Measurements from ENCODE around the gene LHX2. TPM values are rescaled to one million over a fixed set of nuclear protein-coding genes. Genes with fewer than 3 reads are reported as not detected.
"Not testable (repeated sequence)": the region's sequence is repeated elsewhere in the genome, so short reads cannot be mapped to it uniquely, and the experiment has no call there.

The LHX2 gene, protein sequence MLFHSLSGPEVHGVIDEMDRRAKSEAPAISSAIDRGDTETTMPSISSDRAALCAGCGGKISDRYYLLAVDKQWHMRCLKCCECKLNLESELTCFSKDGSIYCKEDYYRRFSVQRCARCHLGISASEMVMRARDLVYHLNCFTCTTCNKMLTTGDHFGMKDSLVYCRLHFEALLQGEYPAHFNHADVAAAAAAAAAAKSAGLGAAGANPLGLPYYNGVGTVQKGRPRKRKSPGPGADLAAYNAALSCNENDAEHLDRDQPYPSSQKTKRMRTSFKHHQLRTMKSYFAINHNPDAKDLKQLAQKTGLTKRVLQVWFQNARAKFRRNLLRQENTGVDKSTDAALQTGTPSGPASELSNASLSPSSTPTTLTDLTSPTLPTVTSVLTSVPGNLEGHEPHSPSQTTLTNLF
- polyA plus RNA-seq (2013, experiment 1 of 2; ENCODE audit: insufficient read length): 0.69 TPM
- 0.99 TPM for polyA plus RNA-seq (2013, experiment 2 of 2; ENCODE audit: insufficient read length)

DNA sequence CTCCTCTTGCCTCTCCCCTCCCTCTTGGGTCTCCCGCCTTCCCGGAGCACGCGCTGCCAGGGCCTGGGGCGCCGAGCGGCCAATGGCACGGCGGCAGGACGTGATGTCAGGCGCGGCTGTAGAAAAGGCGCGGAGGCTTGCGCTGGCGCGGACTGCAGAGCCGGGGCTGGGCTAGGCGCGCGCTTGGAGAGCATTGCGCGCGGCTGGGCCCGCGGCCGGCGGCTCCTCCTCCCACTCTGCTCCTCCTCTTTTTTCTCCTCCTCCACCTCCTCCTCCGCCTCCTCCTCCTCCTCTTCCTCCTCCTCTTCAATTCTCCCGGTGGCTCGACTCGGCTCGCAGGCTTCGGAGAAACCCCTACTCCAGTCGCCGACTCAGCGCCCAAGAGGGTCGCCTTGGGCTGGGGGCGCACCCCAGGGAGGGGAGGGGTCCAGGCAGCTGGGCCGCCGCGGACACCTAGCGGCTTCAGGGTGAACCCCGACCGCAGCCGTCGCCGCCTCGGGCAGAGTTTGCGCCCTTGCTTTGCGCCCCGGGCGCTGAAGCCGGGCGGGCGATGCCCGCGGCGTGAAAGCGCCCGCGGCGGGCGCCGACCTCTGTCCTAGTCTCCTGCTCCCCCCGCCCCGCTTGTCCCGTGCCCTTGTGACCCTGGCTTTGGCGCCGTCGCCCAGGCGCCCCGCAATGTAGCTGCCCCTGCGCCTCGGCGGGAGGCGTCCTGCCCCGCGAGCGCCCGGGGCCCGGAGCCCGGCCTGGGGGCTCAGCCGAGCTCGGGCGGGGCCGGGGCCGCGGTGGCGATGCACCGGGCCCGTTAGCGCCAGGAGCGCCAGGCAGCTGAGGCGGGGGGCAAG, at the start of gene LHX2:
Gene LHX2 (plus strand): TSS at position 309 of the 842 bp plus-strand sequence. CDS start 581 bp downstream, outside the sequence.
- peak; percentile 82 for DNase-seq

DNA sequence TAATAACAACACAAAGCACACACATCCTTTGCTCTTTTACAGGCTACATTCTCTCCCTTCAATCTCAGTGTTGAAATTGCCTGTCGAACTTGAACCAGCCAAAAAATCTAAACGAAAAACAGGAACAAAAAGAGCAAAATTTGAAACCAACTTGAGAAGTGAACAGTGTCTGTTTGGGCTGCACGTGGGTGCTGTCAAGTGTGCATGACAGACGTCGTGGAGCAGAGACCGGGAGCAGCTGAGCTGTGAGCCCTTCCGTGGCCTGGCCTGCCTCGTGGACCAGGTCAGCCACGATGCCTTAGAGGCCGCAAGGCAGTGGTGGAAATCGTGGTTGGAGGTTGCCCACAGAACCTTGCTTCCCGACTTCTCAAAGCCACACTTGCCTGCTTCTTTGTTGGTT, 46.8 kb upstream of the LHX2 start:
- DNase-seq: no peak

DNA sequence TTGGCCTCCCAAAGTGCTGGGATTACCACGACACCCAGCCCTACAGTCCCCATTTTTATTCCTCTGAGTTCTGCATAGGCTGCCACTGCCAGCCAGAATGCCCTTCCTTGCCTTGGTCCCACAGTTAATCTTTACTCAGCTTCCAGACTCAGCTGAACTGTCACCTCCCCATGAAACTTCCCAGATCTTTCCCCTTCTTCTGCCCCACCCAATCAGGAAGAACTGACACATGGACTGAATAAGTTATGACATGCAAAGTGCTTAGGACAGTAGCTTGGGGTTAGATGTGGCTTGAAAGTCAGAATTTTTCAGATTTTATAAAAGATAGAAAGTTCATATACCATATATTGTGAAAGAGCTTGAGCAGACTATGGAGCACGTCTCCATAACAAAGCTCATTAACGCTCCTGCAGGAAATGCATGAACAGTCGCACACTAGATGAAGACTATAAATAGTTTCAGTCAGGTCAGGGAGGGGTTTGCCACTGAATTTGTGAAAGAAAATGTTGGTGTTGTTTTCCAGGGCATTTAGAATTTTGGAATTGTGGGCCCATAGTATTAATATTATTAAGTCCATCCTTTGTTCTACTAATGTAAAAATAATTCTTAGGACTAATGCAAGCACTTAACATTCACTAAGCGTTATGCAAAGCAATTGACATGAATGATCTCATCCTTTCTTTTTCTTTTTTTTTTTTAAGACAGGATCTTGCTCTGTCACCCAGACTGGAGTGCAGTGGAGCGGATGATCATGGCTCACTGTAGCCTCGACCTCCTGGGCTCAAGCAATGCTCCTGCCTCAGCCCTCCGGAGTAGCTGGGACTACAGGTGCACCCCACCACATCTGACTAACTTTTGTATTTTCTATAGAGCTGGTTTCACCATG, 45.5 kb upstream of the LHX2 start:
- DNase-seq: no peak

DNA sequence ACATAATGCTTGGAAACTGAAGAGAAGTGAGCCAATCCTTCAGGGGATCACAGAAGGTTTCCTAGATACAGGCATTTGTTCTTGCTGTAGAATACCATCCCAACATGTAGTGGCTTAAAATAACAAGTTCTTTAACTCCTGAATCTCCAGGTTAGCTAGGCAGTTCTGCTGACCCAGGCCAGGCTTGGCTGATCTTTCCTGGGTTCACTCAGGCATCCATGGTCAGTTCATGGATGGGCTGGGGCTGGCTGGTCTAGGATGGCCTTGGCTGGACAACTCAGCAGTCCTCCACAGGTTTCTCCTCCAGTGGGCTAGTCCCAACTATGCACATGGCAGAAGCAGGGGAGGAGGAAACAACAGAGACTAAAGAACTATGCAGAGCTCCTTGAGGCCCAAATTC, 44.2 kb upstream of the LHX2 start:
- no peak for DNase-seq

DNA sequence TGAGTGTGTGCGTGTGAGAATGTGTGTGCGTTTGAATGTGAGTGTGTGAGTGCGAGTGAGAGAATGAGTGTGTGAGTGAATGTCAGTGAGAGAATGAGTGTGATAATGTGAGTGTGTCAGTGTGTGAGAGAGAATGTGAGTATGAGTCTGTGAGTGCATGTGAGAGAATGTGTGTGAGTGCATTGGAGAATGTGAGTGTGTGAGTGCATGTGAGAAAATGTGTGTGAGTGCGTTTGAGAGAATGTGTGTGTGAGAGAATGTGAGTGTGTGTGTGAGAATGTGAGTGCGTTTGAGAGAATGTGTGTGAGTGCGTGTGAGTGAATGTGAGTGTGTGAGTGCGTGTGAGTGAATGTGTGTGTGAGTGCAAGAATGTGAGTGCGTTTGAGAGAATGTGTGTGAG, 39.0 kb upstream of the LHX2 start:
- DNase-seq: no peak

DNA sequence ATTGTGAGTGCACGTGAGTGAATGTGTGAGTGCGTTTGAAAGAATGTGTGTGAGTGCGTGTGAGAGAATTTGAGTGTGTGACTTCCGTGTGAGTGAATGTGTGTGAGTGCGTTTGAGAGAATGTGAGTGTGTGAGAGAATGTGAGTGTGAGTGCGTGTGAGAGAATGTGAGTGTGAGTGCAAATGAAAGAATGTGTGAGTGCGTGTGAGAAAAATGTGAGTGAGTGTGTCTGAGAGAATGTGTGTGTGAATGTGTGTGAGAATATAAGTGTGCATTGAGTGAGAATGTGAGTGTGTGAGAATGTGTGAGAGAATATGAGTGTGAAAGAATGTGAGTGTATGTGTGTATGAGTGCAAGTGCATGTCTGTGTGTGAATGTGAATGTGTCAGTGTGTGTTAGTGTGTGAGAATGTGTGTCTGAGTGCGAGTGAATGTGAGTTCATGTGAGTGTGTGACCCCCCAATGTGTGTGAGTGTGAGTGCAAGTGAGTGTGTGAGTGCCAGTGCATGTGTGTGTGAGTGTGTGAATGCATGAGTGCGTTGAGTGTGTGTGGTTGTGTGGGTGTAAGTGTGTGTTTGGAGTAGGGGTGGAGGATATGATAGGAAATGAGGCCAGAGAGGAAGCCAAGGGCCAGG, 37.9 kb upstream of the LHX2 start:
- DNase-seq: no peak

DNA sequence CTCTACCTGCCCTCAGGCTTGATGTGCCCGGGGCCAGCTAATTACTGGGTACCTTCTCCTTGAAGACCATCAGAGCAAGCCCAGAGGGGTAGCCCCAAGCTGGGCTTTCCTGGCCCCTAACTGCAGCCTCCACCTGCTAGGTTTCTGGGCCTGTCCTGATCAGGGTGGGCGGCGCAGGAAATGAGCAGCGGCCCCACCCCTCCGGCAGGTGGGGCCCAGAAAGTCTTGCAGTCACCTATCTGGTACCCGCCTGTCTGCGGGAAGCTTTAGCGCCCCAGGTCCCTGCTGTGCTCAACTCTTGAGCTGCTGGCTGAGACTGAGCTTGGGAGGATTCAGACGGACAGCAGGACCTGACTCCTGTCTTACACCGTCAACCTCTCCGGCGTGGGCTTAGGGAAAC, 37.1 kb upstream of the LHX2 start:
- DNase-seq: no peak

DNA sequence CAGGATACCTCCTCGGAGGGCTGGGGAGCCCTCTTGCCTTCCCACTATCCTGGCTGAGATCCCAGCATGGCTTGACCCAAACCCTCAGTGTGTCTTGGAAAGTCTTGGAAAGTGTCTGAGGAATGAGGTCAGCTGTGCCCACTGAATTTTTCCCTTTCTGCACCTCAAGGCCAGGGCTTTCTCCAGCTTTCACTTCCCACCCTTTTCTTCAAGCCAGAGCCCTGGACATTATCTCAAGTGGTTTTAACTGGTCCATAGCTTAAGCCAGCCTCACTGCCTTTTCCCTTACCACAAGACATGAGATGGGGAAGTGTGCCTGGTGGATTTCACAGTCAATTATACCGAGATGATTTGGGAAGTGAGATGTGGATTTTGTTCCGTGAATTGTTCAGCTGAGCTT, 35.7 kb upstream of the LHX2 start:
- DNase-seq: no peak

DNA sequence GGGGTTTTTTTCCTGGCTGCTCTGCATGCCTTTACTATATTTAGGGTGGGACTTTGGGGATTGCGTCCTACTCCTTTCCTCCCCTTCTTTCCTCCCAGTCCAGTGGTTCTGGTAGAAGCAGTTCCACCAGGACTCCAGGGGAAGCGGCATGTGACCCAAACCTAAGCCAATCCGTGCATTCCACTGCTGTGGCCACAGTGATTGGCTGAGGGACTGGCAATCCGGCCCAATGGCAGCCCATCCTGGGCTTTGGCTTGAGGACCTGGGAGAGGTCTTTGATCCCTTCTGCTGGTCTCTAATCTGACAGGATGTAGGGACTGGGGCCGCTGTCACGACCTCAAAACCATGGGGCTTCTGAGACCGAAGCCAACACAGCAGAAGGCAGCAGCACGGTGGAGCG, 35.0 kb upstream of the LHX2 start:
- not testable (repeated sequence) for DNase-seq

DNA sequence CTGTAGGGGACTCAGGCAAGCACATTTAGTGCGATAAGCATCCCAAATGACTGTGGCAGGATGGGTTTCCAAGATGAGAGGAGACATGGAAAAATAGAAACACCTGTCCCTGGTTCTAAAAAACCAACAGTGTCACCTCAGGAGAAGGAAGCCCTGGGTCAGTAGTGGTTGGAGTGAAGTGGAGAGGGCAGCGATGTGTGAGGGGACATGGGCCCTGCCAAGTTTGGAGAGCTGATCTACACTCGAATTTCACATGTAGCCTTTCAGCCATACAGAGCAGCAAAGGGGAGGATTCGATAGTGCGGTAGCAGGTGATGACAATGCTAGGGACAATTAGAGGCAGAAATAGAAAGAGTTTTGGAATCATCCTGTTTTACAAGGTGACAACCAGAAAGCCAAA, 32.6 kb upstream of the LHX2 start:
- DNase-seq: no peak

DNA sequence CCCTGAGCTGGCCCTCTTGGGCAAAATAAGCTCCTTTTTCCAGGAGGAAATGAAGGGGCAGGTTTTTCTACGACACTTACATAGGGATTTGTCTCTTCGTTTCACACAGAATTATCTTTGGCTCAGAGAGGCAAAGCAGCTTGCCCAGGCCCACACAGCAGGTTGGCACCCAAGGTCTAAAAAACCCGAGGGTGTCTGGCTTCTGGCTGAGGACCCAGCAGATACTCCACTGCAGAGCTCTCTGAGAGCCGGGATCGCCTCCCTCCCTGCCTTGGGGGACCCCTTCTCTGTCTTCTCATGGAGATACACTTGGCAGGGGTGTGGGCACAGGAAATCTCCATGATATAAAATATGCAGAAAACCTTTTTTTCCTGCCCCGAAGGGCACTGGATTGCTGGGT, 29.0 kb upstream of the LHX2 start:
- DNase-seq: no peak

DNA sequence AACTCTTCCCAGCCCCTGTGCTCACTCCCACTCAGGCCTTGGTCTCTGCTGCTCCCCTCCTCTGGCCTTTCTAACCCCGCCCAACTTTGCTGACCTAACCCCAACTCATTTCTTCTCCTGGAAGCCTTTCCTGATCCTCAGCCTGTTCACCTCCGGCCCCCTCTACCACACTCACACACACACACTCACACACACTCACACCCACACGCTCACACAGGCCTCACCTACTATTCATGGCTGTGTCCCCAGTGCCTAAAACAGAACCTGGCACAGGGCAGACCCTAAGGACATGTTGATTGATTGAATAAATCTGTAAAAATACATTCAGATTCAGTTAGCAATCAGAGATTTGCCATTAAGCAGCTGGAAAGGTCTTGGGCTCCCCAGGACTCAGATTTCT, 28.5 kb upstream of the LHX2 start:
- DNase-seq: no peak

DNA sequence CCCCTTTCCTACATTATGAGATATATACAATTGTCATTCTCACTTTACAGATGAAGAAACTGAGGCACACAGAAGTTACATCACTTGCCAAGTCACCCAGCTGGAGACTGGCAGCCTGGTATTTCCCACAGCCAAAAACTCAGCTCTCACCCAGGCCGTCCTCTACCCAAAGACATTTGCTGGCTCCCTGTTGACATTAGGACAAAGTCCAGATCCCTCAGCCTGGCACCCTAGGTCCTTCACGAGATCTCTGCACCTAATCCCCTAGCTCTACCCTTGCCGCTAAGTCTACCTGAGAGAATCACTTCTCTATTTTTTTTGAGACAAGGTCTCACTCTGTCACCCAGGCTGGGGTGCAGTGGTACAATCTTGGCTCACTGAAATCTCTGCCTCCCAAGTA, 26.8 kb upstream of the LHX2 start:
- DNase-seq: no peak

DNA sequence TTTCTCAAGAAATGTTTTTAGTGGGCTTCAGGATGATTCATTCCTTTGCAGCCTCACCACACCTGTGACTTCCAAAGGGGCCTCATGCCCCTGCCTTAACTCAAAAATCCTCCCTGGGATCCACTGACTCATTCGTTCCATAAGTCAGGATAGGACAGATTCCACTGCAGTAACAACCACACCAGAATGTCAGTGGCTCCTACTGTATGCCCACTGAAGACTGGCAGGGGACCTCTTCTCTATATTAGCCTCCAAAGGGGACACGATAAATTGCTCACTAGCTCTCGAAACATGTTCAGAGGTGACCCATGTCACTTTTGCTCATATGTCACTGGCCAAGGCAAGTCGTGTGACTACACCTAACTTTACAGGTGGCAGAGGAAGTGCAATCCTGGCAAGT, 25.7 kb upstream of the LHX2 start:
- no peak for DNase-seq

DNA sequence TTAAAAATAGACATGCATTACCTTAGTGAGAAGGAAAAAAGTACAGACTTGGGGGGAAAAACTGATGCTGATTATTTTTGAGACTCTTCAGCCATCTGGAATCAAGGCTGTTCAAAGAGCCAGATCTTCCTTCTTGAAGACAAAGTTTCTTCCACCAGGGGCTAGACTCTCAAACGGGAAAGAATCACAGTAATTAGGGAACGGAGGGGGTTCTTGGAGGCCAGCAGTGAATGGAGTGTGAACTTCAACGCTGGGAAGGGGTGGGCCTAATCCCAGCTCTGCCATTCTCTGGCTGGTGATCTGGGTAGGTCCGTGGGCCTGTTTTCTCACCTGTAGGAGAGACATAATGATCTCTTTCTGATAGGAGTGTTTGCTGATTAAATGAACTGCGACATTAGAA, 21.1 kb upstream of the LHX2 start:
- no peak for DNase-seq

DNA sequence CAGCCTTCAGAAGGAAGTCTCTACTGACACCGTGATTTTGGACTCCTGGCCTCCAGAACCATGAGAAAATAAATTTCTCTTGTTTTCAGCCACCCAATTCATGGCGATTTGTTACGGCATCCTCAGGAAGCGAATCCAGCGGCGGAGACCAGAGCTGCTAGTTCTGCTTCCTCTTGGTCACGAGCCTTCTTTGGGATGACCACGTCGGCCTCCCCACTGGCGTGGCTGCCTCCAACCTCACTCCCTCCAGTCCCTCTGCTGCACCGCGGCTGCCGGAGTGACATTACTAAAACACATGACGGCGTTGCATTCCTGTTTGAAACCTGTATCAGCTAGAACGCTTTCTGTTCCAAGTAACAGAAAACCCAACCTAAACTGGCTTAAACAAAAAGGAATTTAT, 18.9 kb upstream of the LHX2 start:
- not testable (repeated sequence) for DNase-seq

DNA sequence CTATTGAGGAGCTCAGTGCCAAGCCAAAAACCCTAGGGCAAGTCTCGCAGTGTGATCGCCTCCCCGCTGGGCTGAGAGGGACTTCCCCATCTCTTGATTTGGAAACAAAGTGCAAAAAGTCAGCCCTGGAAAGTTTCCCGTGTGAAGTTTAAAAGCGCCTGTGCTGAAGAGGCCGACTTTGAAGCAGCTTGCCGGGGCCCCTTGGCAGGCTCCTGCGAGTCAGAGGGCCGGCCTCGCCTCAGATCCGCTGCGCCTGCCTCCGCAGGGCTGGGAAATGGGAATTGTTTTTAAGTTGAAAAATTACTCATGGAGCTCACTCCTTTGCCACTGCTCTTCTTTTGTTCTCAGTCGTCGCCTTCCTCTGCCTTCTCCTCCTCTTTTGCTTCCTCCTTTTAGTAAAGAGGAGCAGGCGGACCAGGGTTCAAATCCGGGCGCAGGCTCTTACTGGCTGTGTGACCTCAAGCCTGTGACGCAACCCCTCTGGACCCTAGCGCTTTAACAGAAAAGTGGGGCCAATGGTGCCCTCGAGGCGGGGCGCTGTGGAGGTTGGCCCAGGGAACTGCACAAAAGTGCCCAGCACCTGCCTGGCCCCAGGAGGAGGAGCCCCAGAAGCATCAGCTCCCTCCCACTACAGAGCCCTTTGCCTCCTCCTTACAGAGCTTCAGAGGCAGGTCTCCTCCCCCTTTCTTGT, 14.7 kb upstream of the LHX2 start:
- DNase-seq: no peak

DNA sequence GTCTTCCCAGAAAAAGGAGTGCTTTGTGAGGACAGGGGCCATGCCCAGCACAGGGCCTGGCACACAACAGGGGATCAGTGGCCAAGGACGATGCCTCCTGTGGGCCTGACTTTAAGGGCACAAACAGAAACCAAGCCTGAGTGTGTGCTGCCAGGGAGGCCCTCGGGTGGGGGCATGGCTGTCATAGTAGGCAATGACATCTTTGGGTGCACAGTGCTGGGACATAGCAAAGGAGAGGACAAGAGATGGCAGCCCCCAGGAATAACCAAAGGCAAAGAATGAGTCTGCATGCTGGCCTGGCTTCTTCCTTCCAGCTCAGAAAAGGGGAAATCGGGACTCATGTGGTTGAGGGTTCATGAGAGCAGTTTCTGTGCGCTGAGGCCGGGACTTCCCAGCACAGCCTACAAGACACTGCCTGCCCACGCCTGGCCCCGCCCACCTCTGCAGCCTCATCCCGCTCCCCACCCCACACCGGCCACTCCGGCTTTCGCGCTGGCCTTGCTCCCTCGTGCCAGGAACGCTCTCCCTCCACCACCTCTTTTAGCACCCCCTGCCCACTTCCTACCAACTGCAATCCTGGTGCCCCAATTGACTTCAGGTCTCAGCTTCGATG, 13.8 kb upstream of the LHX2 start:
- no peak for DNase-seq

DNA sequence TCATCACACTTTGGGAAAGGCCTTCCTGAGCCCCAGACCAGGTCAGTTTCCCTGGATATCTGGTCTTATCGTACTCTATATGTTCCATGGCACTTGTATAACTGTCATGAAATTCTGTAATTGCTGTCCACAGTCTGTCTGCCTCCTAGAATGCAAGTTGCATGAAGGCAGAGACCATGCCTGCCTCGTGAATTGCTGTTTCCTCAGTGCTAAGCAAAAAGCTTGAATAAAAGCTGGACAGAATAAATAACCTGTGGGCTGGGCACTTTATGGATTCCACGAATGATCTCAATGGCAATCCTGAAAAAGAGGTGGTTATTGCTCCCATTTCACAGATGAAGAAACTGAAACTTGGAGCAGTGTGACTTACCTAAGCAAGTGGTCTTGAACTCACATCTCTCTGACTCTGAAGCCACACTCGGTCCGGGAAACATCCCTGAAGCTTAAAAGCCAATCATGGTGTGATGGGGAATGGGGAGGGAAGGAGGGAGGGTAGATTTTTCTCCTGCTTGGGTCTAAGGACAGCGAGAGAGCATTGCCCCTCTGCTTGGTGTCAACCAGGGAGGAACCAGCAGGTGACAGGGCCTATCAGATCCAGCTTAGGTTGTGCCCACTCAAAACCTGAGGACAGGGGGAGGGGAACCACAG, 13.2 kb upstream of the LHX2 start:
- no peak for DNase-seq

DNA sequence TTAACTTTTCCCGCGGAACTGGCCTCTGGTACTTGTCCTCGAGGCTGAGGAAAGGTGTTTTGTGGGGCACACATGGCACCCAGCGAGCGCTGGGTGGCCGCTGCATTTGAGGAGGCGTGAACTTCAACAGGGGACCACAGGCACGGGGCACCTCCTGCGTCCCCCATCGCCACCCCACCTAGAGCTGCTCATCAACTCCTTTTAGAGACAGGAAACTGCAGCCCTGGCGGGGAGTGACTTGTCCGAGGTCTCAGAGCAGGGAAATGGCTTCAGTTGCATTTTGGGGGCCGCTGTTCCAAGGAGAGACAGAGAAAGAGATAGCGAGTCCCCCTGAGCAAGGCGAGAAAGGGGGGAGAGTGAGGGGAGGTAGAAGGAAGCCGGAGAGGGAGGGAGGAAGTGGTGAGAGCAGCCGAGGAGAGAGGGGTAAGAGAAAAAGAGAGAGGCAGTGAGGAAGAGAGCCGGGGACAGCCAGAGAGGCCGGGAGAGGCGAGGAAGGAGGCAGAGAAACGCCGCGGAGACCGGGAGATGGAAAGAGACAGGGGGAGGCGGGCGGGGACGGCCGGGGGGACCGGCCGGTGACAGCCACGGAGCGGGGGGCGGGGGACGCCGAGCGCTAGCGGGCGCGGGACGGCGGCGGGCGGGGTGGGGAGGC, 12.5 kb upstream of the LHX2 start:
- DNase-seq: no peak
